Psoas muscle (tissue), 8 donors: ENCODE results near the gene RECQL5. TPM values are rescaled to one million over a fixed set of nuclear protein-coding genes. Genes with fewer than 3 reads are reported as not detected.
A peak's percentile ranks its signal among the peaks of the same experiment; 100 is the strongest.

Source experiments
- ATAC-seq, 4 donors: fragments of 200-7000 bp; cut with Tn5 transposase; one replicate each; pipeline ENCODE4 v1.9.1; 2020; ENCODE audit warnings: moderate library complexity in 3 of 4, mild to moderate bottlenecking in 2 of 4
- DNase-seq, 2 donors: peaks; one replicate each; pipeline ENCODE4 v3.0.0-alpha.2; 2020
- H3K27ac ChIP-seq: fragments of 200-600 bp; one replicate; pipeline ENCODE4 v1.8.0; 2022
- H3K27me3 ChIP-seq, 3 donors: fragments of 200-600 bp in 1 of 3; one replicate each; pipeline versions ENCODE4 v1.6.1 to v1.8.0; 2013 to 2022; ENCODE audit warnings: low read length in 2 of 3, mild to moderate bottlenecking in 2 of 3, moderate library complexity in 1 of 3; ENCODE audit not compliant: insufficient read depth in 3 of 3
- H3K36me3 ChIP-seq, 2 donors: fragments of 200-600 bp in 1 of 2; one replicate each; pipeline versions ENCODE4 v1.6.1 to v1.8.0; 2013 to 2022; ENCODE audit warnings: low read depth in 1 of 2, mild to moderate bottlenecking in 1 of 2, moderate library complexity in 1 of 2; ENCODE audit not compliant: insufficient read depth in 1 of 2
- H3K4me1 ChIP-seq: fragments of 200-600 bp; one replicate; pipeline ENCODE4 v1.8.0; 2022
- H3K4me3 ChIP-seq: fragments of 200-600 bp; one replicate; pipeline ENCODE4 v1.8.0; 2022; ENCODE audit warnings: mild to moderate bottlenecking
- H3K9me3 ChIP-seq: fragments of 200-600 bp; one replicate; pipeline ENCODE4 v1.8.0; 2022
- CTCF ChIP-seq: fragments of 200-600 bp; IDR thresholded peaks from one replicate; pipeline ENCODE4 v1.8.0; 2022; ENCODE audit warnings: antibody characterized with exemption
- WGBS, 3 donors: extraction: QIAGEN DNeasy Blood & Tissue Kit; methylation state at CpG; one replicate each; pipeline versions ENCODE4 v1.1.6 to v1.1.7; 2013; 5-methylcytosine and 5-hydroxymethylcytosine counted together
- intact Hi-C, 2 donors: fragments of 100-400 bp; cut with DNase I; formaldehyde crosslinking; loops; one replicate each; pipeline versions ENCODE4 v1.11.0 to v1.14.2; 2022
- polyA plus RNA-seq, 3 donors: library from polyadenylated mRNA; stranded (reverse); fragments of 200-250 nt; gene quantifications; one replicate each; pipeline ENCODE4 v1.2.3, GENCODE V29; 2013
- total RNA-seq, 4 donors: library from RNA; stranded (reverse); fragmentation: NEBNext Ultra II Directional in 2 of 4; extraction: Animal tissue kit (Norgen Biotek cat#: 25700) in 2 of 4; gene quantifications; one replicate each; pipeline versions ENCODE4 v1.2.1 to v1.2.4, GENCODE V29; 2021 to 2023
- donor health status: healthy with polysubstance abuse.
- donor health status: DM: no; HTN: no; CAD: no; lungs with moderate emphysema.
- donor health status: Bipolar disorder and iron deficiency.
- donor health status: healthy.
- donor health status: DM: yes; HTN: yes; CAD: no.
- donor health status: DM: no; HTN: no; CAD: no.
- donor health status: DM: no; HTN: no; CAD: no.
- donor health status: DM: yes; HTN: yes; CAD: no.

RECQL5 gene
- total and polyA plus RNA-seq, 7 donors, result 5.7 to 16.0 (median 8.0) TPM

- DNase-seq, result no peak
Observed at GRCh38 chr17:75704963-75705875, 38.3 kb upstream of the RECQL5 start.

GRCh38 chr17:75703591-75703990 lies 36.6 kb upstream of the RECQL5 start:
- intact Hi-C loops, result no loop called here
- Histone ChIP-seq H3K4me3 (no peak overlapping the region), H3K27me3 (no peaks in the 10 kb centered on the region), H3K36me3 (peaks cover 18 to 86% of the 10 kb centered on the region in 2 donors), H3K9me3 (no peaks in the 10 kb centered on the region), H3K27ac (no peak overlapping the region), H3K4me1 (peaks cover 34% of the 10 kb centered on the region)
- TF ChIP-seq CTCF, result no peak
- DNase-seq (no peak), ATAC-seq (no peak)
- WGBS, 3 donors, result 90 to 96% (median 92%) methylated on average over 9 of the region's 9 CpGs

More at GRCh38 chr17:75704963-75705875, 38.3 kb upstream of the RECQL5 start:
- Histone ChIP-seq H3K4me1 (peaks cover 17% of the 10 kb centered on the region), H3K27me3 (no peaks in the 10 kb centered on the region), H3K36me3 (peaks cover 18 to 87% of the 10 kb centered on the region in 2 donors), H3K9me3 (no peaks in the 10 kb centered on the region), H3K4me3 (no peak overlapping the region), H3K27ac (no peak overlapping the region)
- WGBS, 3 donors, result 80 to 87% (median 82%) methylated on average over 20 to 27 of the region's 27 CpGs
- no peak for TF ChIP-seq CTCF
- ATAC-seq, result no peak
- intact Hi-C loops, result no loop called here

GRCh38 chr17:75703191-75703590 lies 36.2 kb upstream of the RECQL5 start:
- Histone ChIP-seq H3K27me3 (no peaks in the 10 kb centered on the region), H3K9me3 (no peaks in the 10 kb centered on the region), H3K27ac (no peak overlapping the region), H3K4me1 (peaks cover 38% of the 10 kb centered on the region), H3K4me3 (no peak overlapping the region), H3K36me3 (peaks cover 18 to 82% of the 10 kb centered on the region in 2 donors)
- ATAC-seq, result no peak
- DNase-seq, result no peak
- intact Hi-C loops, result no loop called here
- 90 to 96% (median 93%) methylated on average over 12 of the region's 12 CpGs for WGBS, 3 donors
- TF ChIP-seq CTCF, result no peak

GRCh38 chr17:75701288-75701687 lies 34.3 kb upstream of the RECQL5 start:
- no peaks in the 10 kb centered on the region for H3K27me3 ChIP-seq
- peak overlapping the region; percentile 85 for H3K27ac ChIP-seq
- peaks cover 56% of the 10 kb centered on the region for H3K4me1 ChIP-seq
- ATAC-seq, result no peak
- H3K36me3 ChIP-seq, result peaks cover 18 to 64% of the 10 kb centered on the region in 2 donors
- WGBS, 3 donors, result 86 to 91% (median 89%) methylated on average over 10 of the region's 10 CpGs
- H3K4me3 ChIP-seq, result no peak overlapping the region
- H3K9me3 ChIP-seq, result no peaks in the 10 kb centered on the region
- no peak for TF ChIP-seq CTCF
- DNase-seq, result no peak
- intact Hi-C loops, result no loop called here
